Neural progenitor cell (in vitro differentiated cells): ENCODE measurements around the gene PSMC1.

ENCODE experiments used
- EZH2 ChIP-seq: fragments of 200-600 bp; sonication (generic); IDR thresholded peaks from 2 replicates; pipeline ENCODE4 v1.6.1; 2017; ENCODE audit warnings: antibody characterized with exemption, mild to moderate bottlenecking, moderate library complexity
- TF ChIP-seq, protein P1 (sequence below): fragments of 200-600 bp; sonication (generic); IDR thresholded peaks from 2 replicates; pipeline ENCODE4 v1.5.1; 2017; ENCODE audit warnings: antibody characterized with exemption, mild to moderate bottlenecking

DNA sequence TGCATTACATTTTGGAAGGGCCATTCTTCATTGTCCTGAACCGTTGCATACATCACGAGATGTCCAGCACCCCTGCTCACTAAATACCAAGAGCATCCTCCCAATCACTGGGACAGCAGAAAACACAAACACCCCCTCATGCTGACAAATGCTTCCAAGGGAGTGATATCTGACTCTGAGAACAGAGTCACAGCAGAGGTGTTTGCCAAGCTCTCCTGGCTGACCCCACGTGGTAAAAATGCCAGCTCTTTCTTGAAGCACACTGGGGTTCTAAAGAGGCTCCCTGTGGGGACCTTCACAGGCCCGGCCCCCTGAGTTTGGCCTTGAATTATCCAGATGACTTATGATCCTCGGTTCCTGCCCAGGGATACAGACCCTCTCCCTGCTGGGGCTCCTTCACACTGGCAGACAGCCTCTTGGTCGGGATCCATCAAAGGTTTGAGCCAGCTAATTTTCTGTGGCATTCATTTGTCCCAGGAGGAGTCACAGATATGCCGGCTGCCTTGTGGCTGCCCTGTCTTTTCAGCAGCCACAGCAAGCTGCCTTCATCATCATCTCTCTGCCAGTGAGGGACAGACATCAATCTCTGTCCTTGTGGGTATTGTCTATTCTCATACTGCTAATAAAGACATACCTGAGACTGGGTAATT lies 43.1 kb upstream of the PSMC1 start:
- TF ChIP-seq, protein P1, sequence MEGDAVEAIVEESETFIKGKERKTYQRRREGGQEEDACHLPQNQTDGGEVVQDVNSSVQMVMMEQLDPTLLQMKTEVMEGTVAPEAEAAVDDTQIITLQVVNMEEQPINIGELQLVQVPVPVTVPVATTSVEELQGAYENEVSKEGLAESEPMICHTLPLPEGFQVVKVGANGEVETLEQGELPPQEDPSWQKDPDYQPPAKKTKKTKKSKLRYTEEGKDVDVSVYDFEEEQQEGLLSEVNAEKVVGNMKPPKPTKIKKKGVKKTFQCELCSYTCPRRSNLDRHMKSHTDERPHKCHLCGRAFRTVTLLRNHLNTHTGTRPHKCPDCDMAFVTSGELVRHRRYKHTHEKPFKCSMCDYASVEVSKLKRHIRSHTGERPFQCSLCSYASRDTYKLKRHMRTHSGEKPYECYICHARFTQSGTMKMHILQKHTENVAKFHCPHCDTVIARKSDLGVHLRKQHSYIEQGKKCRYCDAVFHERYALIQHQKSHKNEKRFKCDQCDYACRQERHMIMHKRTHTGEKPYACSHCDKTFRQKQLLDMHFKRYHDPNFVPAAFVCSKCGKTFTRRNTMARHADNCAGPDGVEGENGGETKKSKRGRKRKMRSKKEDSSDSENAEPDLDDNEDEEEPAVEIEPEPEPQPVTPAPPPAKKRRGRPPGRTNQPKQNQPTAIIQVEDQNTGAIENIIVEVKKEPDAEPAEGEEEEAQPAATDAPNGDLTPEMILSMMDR: no peak
- TF ChIP-seq EZH2: no peak
